Stimulated activated CD4-positive, alpha-beta T cell treated with anti-CD3 and anti-CD28 coated beads, Interleukin-12 subunit alpha, Interleukin-12 subunit beta, amount 100 ng/mL, for 24 hours (primary cell): Measurements from ENCODE around the gene RBFOX1.

ENCODE experiments used
- DNase-seq, 2 experiments: peaks; one replicate each; pipeline ENCODE4 v3.0.0-alpha.2; 2020; ENCODE audit warnings: low read depth in 2 of 2

The RBFOX1 gene

DNA sequence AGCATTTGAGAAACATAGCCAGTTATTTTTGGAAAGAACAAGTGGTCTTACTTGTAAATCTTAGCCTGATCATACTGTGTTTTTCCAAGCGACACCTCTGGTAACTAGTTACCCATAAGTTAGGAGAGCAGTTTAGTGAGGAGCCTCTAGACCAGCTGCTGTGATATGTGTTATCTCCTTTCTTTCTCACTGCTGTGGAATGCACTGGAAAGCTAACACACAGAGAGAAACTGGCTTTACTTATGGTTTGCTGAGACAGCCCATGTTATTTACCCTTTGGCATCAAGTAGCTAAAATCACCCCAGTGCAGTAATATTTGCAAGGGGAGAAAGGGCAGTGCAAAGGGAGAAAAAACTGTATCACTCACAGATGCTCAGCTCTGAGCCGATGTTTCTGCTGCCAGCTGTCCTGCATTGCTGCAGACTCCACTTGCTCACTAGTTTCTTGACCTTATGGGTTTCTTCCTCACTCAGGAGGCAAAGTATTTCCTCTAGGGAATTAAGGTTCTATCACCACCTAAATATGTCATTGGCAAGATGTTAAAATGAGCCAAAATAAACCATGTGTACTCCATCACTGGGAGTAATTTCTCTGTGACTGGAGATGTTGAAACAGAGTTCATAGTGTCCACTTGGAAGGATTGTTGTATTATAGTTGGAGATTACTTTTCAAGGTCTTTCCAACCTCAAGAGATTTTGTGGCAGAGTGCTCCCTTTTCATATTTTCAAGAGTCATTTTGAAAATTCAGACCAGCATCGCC is 2.3 kb downstream of the RBFOX1 start:
- DNase-seq = no peak

GRCh38 chr16:7335991-7336634 is 3.5 kb downstream of the RBFOX1 start:
- DNase-seq = no peak

- no peak for DNase-seq
Observed at GRCh38 chr16:7336742-7337141, 4.1 kb downstream of the RBFOX1 start.

GRCh38 chr16:7338826-7339225 is 6.2 kb downstream of the RBFOX1 start:
- no peak for DNase-seq

DNA sequence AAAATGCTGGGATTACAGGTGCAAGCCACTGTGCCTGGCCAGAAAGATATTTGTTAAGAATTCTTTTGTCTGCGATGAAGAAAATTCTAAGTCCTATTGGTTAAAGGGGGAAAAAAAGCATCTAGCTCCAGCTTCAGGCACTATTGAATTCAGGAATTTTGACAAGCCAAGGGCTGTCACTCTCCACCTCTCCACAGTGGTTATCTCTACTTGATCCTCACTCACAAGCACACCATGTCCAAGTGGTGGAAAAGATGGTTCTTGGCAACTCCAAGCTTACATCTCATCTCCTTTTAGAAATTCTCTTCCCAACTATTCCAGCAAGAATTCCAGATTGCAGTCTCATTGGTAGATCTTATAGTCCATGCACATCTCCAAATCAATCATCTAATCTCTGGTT is 7.1 kb downstream of the RBFOX1 start:
- DNase-seq = no peak

DNA sequence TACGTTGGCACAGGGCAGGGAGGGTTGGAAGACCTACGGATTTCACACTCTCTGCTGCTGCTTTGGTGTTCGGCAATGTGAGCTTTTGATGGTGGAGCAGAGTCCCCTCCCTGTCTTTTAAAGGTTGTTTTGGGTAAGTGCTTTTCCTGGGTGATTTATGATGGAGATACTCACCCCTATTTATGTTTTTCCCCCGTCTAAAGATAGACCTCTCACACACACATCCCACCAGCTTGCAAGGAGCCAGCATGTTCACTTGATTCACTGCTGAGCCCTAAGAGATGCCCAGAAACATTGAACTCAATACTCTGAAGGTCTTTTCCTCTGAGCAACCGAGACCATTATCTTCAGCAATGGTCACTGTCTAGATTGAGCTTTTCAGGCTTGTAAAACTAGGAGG is 8.3 kb downstream of the RBFOX1 start:
- no peak for DNase-seq

- no peak for DNase-seq
Observed at GRCh38 chr16:7342598-7342997, 10.0 kb downstream of the RBFOX1 start.

- no peak for DNase-seq
Observed at GRCh38 chr16:7343243-7343642, 10.6 kb downstream of the RBFOX1 start.

GRCh38 chr16:7344830-7345780 is 12.5 kb downstream of the RBFOX1 start:
- no peak for DNase-seq

DNA sequence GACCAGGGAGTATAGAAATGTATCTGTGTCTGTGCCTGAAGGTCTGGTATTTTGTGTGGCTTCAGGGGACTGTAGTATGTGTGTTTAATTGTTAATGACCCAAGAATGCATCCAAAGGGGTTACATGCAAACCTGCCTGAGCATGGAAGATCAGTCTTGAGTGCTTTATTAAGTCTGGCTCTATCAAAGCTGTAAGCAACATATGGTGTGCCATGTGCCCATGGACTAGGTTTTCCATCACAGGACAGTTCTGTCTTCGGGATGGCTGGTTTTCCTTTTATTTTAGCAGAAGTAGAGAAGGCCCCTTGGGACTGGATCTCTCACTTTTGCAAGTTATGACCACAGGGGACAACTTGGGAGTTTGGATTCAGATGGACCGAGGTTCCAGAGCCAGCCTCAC is 18.2 kb downstream of the RBFOX1 start:
- DNase-seq = no peak

GRCh38 chr16:7351610-7352510 is 19.2 kb downstream of the RBFOX1 start:
- DNase-seq = no peak

DNA sequence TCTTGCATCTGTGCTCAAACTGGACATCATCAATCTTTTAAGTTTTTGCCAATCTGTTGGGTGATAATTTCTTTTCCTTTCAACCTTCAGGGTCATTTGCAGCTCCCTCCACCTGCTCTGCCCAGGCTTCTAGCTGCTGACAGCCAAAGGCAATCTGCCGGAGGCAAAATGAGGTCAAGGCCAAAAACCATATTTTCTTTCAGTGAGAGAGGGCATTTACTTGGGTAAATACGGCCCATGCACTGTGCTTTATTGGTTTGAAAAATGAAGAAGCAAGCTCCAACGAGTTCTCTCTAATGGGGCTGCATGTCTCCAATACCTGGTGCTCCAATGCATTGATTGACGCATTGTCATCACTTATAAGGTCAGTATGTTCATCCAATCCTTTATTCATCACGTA is 23.1 kb downstream of the RBFOX1 start:
- no peak for DNase-seq

GRCh38 chr16:7361416-7362129 is 28.9 kb downstream of the RBFOX1 start:
- DNase-seq = no peak

- no peak for DNase-seq
Observed at GRCh38 chr16:7362231-7362630, 29.6 kb downstream of the RBFOX1 start.

- no peak for DNase-seq
Observed at GRCh38 chr16:7363422-7364417, 31.1 kb downstream of the RBFOX1 start.

DNA sequence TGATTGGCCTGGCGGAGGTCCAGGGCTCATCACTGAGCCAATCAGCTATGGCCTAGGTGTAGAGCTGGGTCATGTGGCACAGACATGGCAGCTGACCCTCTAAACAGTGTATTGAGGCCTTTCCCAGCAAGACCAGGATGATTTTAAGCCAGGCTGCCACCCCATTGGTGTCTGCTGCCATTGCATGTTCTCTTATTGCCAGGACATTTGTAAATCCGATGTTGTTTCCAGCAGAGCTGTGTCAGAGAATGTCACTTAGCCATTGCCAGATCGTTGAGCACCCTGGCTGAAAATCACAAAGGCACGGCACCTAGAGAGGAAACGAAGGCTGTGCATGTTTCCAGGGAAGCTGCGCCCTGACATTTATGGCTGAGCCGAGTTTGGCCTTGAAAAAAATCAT is 33.4 kb downstream of the RBFOX1 start:
- DNase-seq = no peak

DNA sequence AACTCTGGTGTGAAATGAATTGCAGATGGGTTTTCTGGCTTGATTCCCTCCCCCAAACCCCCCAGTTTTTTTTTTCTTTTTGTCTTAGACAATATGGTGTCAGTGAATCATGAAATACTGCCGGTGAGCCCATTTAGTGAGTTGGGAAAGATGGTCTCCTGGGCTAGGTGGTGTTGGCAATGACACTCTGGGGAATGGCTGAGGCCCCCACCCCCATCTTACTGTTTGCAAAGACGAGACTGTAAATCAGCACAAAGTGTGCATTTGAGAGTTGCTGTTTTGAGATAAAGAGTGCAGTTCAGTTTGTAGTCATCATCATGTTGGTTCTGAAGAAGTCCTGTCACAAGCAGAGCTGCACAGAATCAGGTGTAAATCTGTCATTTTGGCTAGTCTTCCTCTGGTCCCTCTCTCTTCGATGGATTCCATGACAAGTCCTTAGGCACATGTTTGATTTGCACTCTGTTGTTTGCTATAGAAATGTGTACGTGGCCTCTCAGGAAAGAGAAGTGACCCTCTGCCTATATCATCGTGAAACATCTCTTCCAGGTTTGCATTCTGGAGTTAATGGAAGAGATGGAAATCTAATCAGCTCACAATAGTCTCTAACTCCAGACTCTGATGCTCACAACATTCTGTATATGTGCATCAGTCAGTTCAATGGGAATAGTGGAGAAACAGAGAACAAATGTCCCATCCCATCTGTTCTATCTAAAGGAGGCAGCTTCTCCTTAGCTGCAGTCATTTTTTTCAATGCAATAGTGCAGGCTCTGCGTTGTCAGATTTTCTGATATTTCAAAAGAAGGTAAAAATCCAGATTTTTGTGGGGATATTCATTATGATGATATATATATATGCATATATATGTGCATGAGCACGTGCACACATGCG is 34.6 kb downstream of the RBFOX1 start:
- DNase-seq = no peak

GRCh38 chr16:7369204-7369603 is 36.6 kb downstream of the RBFOX1 start:
- no peak for DNase-seq
